OCI-M2 (cell line): ENCODE results near the gene RHOV.
A peak's percentile ranks its signal among the peaks of the same experiment; 100 is the strongest.
"Not testable (repeated sequence)": the region's sequence is repeated elsewhere in the genome, so short reads cannot be mapped to it uniquely, and the experiment has no call there.

Experiments used
- DNase-seq: peaks from one replicate; lab custom pipeline; 2025; ENCODE audit not compliant: unreplicated experiment; lab: John Stamatoyannopoulos, UW

The RHOV gene

GRCh38 chr15:40875991-40876730, 2.1 kb upstream of the RHOV start:
- DNase-seq: no peak

- no peak for DNase-seq
Observed at GRCh38 chr15:40872791-40873693, 992 bp downstream of the RHOV start.

DNA sequence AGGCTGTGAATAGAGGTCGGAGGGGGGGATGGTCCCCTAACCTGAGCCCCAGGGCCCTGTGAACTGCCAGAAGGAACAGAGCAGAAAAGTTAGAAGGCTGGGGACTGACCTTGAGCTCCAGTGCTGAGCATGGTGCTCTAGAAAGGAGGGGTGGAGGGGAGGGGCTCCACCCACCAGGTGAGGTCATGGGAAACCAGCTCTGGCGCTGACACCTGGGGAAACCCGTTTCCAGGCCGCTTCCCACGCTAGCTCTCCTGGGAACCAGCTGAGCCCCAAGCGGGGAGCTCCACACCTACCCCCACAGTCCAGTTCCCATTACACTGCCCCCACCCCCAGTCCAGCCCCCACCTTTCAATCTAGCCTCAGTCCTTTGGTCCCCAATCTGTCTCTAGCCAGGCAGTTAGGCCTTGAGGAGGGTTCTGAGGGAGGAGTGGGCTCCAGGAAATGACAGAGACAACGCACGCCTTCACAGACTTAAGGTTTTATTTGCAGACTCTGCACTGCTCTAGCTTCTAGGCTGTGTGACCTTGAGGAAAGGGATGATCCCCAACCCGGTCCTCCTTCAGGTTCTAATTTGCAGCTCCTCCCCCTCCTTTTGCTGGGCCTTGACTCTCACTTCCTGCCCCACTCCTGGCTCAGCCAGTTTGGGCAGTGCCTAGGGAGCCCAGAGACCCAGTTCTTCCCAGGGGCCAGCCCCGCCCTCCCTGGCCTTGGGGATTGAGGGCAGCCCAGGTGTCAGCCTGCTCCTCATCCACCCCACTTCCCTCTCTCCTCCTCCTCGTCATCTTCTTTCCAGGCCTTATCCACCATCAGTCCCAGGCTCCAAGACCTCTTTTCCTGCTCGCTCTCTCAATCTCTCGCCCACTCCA, 2.1 kb downstream of the RHOV start:
- no peak for DNase-seq

DNA sequence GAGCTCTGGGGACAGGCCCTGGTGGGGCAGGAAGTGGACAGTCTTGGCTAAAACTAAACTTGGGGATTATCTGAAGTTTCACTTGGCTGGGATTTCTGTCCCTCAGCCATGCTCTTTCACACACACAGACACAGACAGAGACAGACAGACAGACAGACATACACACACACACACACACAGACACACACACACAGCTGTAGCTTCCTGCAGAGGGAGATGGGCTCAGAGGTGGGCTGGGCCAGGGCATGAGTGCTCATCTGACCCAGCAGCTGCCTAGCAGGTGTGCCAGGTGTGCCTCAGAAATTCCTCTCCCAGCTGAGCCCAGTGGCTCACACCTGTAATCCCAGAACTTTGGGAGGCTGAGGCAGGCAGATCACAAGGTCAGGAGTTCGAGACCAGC, 3.3 kb downstream of the RHOV start:
- no peak for DNase-seq

GRCh38 chr15:40869686-40870085, 4.3 kb downstream of the RHOV start:
- no peak for DNase-seq

- DNase-seq: no peak
Observed at GRCh38 chr15:40867199-40867598, 6.8 kb downstream of the RHOV start.

DNA sequence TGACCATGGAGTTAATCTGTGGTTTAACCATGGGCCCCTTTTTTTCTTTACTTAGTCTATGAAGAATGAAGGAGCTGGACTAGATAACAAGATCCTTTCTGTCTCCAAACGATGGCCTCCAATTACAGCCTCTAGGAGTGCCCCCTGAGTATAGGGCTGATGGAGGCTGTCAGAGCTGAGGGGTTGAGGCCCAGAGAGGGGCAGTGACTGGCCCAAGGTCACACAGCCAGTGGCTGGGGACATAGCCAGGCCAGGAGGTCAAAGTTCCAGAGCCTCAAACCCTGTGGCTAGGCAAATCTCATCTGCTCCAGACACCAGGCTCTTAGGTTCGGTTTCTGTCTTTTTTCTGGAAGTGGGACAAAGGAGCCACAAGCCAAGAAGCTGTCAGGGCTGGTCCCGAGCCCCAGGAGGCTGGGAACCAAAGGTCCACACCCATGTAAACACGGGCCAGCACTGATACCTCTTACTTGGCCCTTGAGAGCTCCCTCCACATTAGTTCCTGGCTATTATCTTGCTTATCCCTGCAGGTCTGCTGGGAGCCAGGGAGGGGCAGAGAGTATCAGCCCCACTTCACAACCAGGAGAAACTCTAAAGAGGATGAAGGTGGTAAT, 10.3 kb downstream of the RHOV start:
- DNase-seq: no peak

- not testable (repeated sequence) for DNase-seq
Observed at GRCh38 chr15:40861147-40861546, 12.9 kb downstream of the RHOV start.

GRCh38 chr15:40859206-40859851, 14.7 kb downstream of the RHOV start:
- no peak for DNase-seq

- DNase-seq: no peak
Observed at GRCh38 chr15:40858706-40859105, 15.3 kb downstream of the RHOV start.

- DNase-seq: peak; percentile 35
Observed at GRCh38 chr15:40857601-40858341, 16.3 kb downstream of the RHOV start.

DNA sequence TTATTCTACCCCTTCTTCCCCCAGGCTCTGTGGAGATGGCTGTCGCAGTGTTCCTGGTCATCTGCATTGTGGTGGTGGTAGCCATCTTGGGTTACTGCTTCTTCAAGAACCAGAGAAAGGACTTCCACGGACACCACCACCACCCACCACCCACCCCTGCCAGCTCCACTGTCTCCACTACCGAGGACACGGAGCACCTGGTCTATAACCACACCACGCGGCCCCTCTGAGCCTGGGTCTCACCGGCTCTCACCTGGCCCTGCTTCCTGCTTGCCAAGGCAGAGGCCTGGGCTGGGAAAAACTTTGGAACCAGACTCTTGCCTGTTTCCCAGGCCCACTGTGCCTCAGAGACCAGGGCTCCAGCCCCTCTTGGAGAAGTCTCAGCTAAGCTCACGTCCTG, 17.3 kb downstream of the RHOV start:
- no peak for DNase-seq

DNA sequence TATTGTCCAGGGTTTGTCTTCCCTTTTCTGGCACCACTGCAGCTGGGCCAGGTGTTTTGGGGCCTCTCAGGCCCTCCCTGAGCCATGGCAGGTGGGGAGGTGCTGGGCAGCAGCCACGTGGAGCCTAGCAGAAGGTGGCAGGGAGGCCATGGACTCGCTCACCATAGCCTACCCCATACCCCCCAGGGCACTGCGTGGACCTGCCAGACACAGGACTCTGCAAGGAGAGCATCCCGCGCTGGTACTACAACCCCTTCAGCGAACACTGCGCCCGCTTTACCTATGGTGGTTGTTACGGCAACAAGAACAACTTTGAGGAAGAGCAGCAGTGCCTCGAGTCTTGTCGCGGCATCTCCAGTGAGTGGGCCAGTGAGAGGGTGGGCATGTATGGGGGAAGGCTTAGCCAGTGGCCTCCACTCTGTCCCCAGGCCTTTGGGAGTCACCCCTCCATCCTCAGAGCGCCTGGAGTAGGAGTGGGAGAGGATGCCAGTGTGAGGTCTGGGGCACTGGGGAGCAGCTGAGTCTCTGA, 18.3 kb downstream of the RHOV start:
- no peak for DNase-seq

DNA sequence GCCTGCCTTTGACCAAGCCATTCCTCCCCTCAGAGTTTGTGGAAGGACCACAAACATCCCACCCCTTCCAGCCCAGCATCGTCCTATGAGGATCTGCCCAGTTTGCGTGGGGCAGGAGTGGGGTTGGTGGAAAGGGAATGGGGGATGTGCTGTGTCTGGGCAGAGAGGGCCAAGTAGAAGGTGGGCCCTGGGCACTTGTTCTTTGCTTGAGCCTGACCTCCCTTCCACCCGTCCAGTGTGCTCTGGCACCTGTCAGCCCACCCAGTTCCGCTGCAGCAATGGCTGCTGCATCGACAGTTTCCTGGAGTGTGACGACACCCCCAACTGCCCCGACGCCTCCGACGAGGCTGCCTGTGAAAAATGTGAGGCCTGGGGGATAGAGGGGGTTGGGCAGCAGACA, 19.9 kb downstream of the RHOV start:
- DNase-seq: no peak

GRCh38 chr15:40853241-40853890, 20.7 kb downstream of the RHOV start:
- no peak for DNase-seq

DNA sequence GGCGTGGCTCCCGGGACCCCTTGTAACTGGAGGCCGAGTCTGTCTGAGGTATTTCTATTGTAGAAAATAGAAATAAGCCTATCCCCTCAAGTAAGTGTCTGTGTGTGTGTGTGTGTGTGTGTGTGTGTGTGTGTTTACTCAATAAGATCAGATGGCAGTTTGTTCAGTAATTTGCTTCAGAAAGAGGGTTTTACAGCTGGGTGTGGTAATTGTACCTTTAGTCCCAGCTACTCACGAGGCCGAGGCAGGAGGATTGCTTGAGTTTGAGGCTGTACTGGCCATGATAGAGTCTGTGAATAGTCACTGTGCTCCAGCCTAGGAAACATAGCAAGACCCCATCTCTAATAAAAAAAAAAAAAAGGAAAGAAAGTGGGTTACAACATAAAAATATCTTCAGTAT, 21.5 kb downstream of the RHOV start:
- DNase-seq: no peak

- no peak for DNase-seq
Observed at GRCh38 chr15:40850576-40851112, 23.4 kb downstream of the RHOV start.

GRCh38 chr15:40847223-40847961, 26.6 kb downstream of the RHOV start:
- DNase-seq: peak; percentile 68
